Spleen (tissue), 11 donors: ENCODE data around the gene CTAG1B. TPM values are rescaled to one million over a fixed set of nuclear protein-coding genes. Genes with fewer than 3 reads are reported as not detected.

Experiments
- DNase-seq: peaks from one replicate; pipeline ENCODE4 v3.0.0-alpha.2; 2020
- H3K27ac ChIP-seq, 8 donors: fragments of 200-600 bp; sonication (generic) in 7 of 8; 1 replicate in 4 of 8; 2 replicates in 4 of 8; pipeline versions ENCODE4 v1.5.0 to v1.8.0; 2016 to 2021; ENCODE audit warnings: inconsistent platforms in 4 of 8, mild to moderate bottlenecking in 4 of 8, moderate library complexity in 1 of 8
- H3K27me3 ChIP-seq, 7 donors: fragments of 200-600 bp; sonication (generic) in 6 of 7; replicated peaks in 1 of 7; 1 replicate in 4 of 7; 2 replicates in 3 of 7; pipeline versions ENCODE4 v1.5.0 to v1.8.0; 2016 to 2021; ENCODE audit warnings: inconsistent platforms in 3 of 7, mild to moderate bottlenecking in 1 of 7
- H3K36me3 ChIP-seq, 6 donors: fragments of 200-600 bp; sonication (generic) in 5 of 6; 1 replicate in 4 of 6; 2 replicates in 2 of 6; pipeline versions ENCODE4 v1.5.0 to v1.8.0; 2016 to 2021; ENCODE audit warnings: inconsistent platforms in 2 of 6
- H3K4me1 ChIP-seq, 6 donors: fragments of 200-600 bp; sonication (generic) in 5 of 6; 1 replicate in 3 of 6; 2 replicates in 3 of 6; pipeline versions ENCODE4 v1.5.0 to v1.8.0; 2016 to 2021; ENCODE audit warnings: inconsistent platforms in 3 of 6
- H3K4me3 ChIP-seq, 8 donors: fragments of 200-600 bp; sonication (generic) in 7 of 8; 1 replicate in 4 of 8; 2 replicates in 4 of 8; pipeline versions ENCODE4 v1.5.0 to v1.8.0; 2016 to 2021; ENCODE audit warnings: inconsistent platforms in 4 of 8, mild to moderate bottlenecking in 4 of 8, moderate library complexity in 2 of 8
- H3K9me3 ChIP-seq, 8 donors: fragments of 200-600 bp; sonication (generic) in 7 of 8; 1 replicate in 4 of 8; 2 replicates in 4 of 8; pipeline versions ENCODE4 v1.5.0 to v1.8.0; 2016 to 2021; ENCODE audit warnings: inconsistent platforms in 4 of 8
- CTCF ChIP-seq, 11 experiments: fragments of 200-600 bp in 7 of 11; fragments of 450-650 bp in 4 of 11; sonication (generic) in 4 of 11; IDR thresholded peaks in 8 of 11; conservative IDR thresholded peaks in 3 of 11; 1 replicate in 7 of 11; 2 replicates in 4 of 11; pipeline versions ENCODE4 v1.4.0 to v1.8.0; 2016 to 2021; ENCODE audit warnings: antibody characterized with exemption in 11 of 11, inconsistent platforms in 4 of 11, mild to moderate bottlenecking in 1 of 11
- POLR2A ChIP-seq, 3 donors: fragments of 450-650 bp; IDR thresholded peaks; one replicate each; pipeline ENCODE4 v1.5.1; 2017; ENCODE audit warnings: antibody characterized with exemption in 3 of 3, mild to moderate bottlenecking in 1 of 3
- POLR2AphosphoS5 ChIP-seq, 3 donors: sonication (generic); formaldehyde crosslinking; IDR thresholded peaks; one replicate each; pipeline ENCODE4 v1.5.1; 2017; ENCODE audit warnings: antibody characterized with exemption in 3 of 3
- WGBS, 5 donors: extraction: QIAGEN DNeasy Blood & Tissue Kit in 3 of 5; methylation state at CpG; one replicate each; pipeline versions ENCODE4 v1.1.5 to v1.1.7; 2013 to 2018; 5-methylcytosine and 5-hydroxymethylcytosine counted together
- intact Hi-C: fragments of 100-400 bp; cut with DNase I; formaldehyde crosslinking; loops from one replicate; pipeline ENCODE4 v1.15.0; 2023; ENCODE audit warnings: low total_unique reads
- polyA plus RNA-seq, 3 donors: library from polyadenylated mRNA; stranded (reverse); fragments of 200-250 nt; gene quantifications; one replicate each; pipeline ENCODE4 v1.2.1, GENCODE V29; 2013
- total RNA-seq, 7 donors: library from RNA; depleted of rRNA in 3 of 7; stranded (reverse); fragments of >200 nt in 3 of 7; fragmentation: NEBNext Ultra II Directional in 4 of 7; extraction: Animal tissue kit (Norgen Biotek cat#: 25700) in 4 of 7; gene quantifications; one replicate each; pipeline versions ENCODE4 v1.1.0 to v1.2.1, GENCODE V29; 2016 to 2021
- donor health status: healthy with polysubstance abuse.
- donor health status: DM: no; HTN: no; CAD: no; lungs with moderate emphysema.
- donor health status: DM: no; HTN: no; CAD: no.
- donor health status: Bipolar disorder and iron deficiency.
- donor health status: healthy.
- donor health status: DM: no; HTN: no; CAD: no.
- donor health status: DM: yes; HTN: yes; CAD: no.

Gene CTAG1B
- total and polyA plus RNA-seq, 10 donors, result not detected

DNA sequence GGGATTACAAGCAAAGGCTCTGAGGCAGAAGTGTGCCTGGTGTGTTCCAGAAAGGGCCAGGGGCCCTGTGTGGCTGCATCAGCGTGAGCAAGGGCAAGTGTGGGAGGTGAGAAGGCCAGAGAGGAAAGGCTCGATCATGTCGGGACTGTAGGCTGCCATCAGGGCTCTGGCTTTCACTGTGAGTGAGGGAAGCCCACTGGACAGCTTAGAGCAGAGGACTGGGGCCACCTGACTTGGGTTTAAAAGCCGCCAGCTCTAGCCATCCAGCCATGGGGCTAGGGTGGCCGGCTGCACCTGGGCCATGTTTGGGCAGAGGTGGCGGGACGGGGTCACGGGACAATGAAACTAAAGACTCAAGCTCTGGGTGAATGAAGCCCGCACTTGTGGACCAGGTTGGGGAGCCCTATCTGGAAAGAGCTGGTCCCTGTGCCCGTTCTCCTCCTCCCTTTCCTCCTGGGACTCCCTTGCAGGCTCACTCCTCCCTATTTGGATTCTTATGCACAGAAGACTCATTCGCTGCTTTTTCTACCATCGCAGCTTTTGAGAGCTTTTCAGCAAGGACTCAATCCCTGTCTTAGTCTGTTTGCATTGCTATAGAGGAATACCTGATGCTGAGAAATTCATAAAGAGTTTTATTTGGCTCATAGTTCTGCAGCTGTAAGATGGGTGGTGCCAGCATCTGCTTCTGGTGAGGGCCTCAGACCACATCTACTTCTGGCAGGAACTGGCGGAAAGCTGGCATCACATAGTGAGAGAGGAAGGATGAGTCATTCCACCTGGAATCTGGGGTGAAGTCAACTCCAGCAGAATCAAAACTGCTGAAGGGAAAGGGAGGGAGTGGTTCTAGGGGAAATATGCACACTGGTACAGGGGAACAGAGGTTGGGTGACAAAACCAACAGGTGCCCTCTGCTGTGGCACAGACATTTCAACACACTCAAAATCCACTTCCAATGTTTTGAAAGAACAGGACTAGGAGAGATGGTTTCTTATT, 15.3 kb downstream of the CTAG1B start:
- intact Hi-C loops, result no loop called here
- H3K4me3 ChIP-seq, result no peak overlapping the region
- H3K27me3 ChIP-seq, result peaks cover 0 to 6% (median 0%) of the 10 kb centered on the region in 7 donors
- H3K36me3 ChIP-seq, result no peaks in the 10 kb centered on the region
- WGBS, 5 donors, result 67 to 81% (median 80%) methylated on average over 13 of the region's 13 CpGs
- no peak for DNase-seq
- H3K9me3 ChIP-seq, result no peaks in the 10 kb centered on the region
- H3K4me1 ChIP-seq, result no peaks in the 10 kb centered on the region
- H3K27ac ChIP-seq, result no peak overlapping the region
- no peak for TF ChIP-seq POLR2AphosphoS5 (IDR thresholded peaks at IDR 0.05)
- no peak for TF ChIP-seq CTCF (IDR thresholded peaks at IDR 0.05 in 8 of 11, conservative IDR thresholded peaks at IDR 0.05 in 3 of 11)
- no peak for TF ChIP-seq POLR2A (IDR thresholded peaks at IDR 0.05)

GRCh38 chrX:154602766-154603437, 16.2 kb downstream of the CTAG1B start:
- Histone ChIP-seq H3K27me3 (peaks cover 0 to 6% (median 0%) of the 10 kb centered on the region in 7 donors), H3K4me1 (no peaks in the 10 kb centered on the region), H3K4me3 (no peak overlapping the region), H3K36me3 (no peaks in the 10 kb centered on the region), H3K9me3 (no peaks in the 10 kb centered on the region), H3K27ac (no peak overlapping the region)
- no peak for DNase-seq
- 85 to 96% (median 94%) methylated on average over 18 of the region's 18 CpGs for WGBS, 5 donors
- intact Hi-C loops, result no loop called here
- TF ChIP-seq POLR2A (IDR thresholded peaks at IDR 0.05) (no peak), POLR2AphosphoS5 (IDR thresholded peaks at IDR 0.05) (no peak), CTCF (IDR thresholded peaks at IDR 0.05 in 8 of 11, conservative IDR thresholded peaks at IDR 0.05 in 3 of 11) (no peak)

GRCh38 chrX:154602226-154602625, 16.9 kb downstream of the CTAG1B start:
- peaks cover 0 to 6% (median 0%) of the 10 kb centered on the region in 7 donors for H3K27me3 ChIP-seq
- no peak overlapping the region for H3K4me3 ChIP-seq
- no peaks in the 10 kb centered on the region for H3K36me3 ChIP-seq
- intact Hi-C loops, result no loop called here
- H3K9me3 ChIP-seq, result no peaks in the 10 kb centered on the region
- H3K4me1 ChIP-seq, result no peaks in the 10 kb centered on the region
- TF ChIP-seq POLR2A (IDR thresholded peaks at IDR 0.05) (no peak), CTCF (IDR thresholded peaks at IDR 0.05 in 8 of 11, conservative IDR thresholded peaks at IDR 0.05 in 3 of 11) (no peak)
- no peak for DNase-seq
- no peak overlapping the region for H3K27ac ChIP-seq
- WGBS, 5 donors, result 79 to 90% (median 85%) methylated on average over 10 to 13 of the region's 13 CpGs
